ENCODE data around the gene CACNB4.

DNA sequence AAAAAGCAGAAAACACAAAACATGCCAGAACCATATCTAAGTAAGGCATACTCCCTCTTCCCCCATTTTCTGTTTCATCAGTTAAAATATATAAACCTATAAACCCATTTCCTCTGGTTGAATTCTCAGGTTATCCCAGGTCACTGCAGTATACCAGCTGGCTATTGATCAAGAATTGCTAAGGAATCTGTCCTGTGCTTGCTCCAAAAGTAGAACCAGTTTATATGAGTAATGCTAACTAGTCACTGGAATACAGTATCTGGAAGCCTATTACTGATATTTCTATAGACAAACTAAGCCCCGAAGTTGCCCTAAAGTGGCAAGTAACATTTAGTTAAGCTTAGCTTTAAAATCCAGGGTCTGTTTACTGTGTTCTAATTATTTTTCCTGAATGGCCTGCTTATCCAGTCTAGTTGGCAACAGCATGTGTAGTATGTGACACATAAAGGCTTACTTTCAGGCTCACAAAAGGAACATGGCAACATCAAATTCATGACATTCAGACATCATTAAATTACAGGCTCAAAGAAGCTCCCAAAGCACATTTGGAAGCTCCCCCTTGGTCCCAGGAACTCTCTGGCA lies 167.7 kb downstream of the CACNB4 start:
- no peak for TF ChIP-seq POLR2AphosphoS5 (IDR thresholded peaks at IDR 0.05; ENCODE audit: low read depth)
- TF ChIP-seq, protein P1, sequence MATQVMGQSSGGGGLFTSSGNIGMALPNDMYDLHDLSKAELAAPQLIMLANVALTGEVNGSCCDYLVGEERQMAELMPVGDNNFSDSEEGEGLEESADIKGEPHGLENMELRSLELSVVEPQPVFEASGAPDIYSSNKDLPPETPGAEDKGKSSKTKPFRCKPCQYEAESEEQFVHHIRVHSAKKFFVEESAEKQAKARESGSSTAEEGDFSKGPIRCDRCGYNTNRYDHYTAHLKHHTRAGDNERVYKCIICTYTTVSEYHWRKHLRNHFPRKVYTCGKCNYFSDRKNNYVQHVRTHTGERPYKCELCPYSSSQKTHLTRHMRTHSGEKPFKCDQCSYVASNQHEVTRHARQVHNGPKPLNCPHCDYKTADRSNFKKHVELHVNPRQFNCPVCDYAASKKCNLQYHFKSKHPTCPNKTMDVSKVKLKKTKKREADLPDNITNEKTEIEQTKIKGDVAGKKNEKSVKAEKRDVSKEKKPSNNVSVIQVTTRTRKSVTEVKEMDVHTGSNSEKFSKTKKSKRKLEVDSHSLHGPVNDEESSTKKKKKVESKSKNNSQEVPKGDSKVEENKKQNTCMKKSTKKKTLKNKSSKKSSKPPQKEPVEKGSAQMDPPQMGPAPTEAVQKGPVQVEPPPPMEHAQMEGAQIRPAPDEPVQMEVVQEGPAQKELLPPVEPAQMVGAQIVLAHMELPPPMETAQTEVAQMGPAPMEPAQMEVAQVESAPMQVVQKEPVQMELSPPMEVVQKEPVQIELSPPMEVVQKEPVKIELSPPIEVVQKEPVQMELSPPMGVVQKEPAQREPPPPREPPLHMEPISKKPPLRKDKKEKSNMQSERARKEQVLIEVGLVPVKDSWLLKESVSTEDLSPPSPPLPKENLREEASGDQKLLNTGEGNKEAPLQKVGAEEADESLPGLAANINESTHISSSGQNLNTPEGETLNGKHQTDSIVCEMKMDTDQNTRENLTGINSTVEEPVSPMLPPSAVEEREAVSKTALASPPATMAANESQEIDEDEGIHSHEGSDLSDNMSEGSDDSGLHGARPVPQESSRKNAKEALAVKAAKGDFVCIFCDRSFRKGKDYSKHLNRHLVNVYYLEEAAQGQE (IDR thresholded peaks at IDR 0.05; ENCODE audit: insufficient replicate concordance, low read depth), result no peak
